22Rv1 (cell line): ENCODE data around the gene ARID3B.

Experiments
- CTCF ChIP-seq: fragments of 450-650 bp; IDR thresholded peaks from 2 replicates; pipeline ENCODE4 v1.5.1; 2017; ENCODE audit warnings: mild to moderate bottlenecking
- ZFX ChIP-seq: fragments of 450-650 bp; IDR thresholded peaks from 2 replicates; pipeline ENCODE4 v1.6.1; 2017; ENCODE audit warnings: antibody characterized with exemption, borderline replicate concordance

DNA sequence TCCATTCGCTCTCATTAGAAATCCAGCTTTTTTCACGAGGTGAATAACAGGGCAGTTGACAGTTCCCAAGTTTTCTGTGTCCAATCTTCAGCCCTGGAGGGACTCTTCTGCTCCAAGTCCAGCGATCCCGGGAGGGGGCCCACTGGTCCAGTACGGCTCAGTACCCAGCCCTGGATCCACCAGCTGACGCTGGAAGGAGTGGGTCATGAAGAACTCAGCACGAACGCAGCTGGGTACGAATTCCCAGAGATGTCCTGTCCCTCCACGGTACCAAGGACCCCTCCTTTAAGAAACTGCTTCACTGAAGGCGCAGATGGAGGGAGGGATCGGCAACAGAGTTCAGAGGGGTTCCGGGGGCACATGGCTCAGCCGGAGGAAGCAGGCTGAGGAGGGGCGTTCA is 58.1 kb downstream of the ARID3B start:
- TF ChIP-seq CTCF (no peak), ZFX (no peak)
